IMR-90 (cell line): ENCODE results near the gene MAP1LC3B2. TPM values are rescaled to one million over a fixed set of nuclear protein-coding genes. Genes with fewer than 3 reads are reported as not detected.

Source experiments
- ATAC-seq: fragments of 200-7000 bp; cut with Tn5 transposase; 2 replicates; pipeline ENCODE4 v1.9.1; 2020; ENCODE audit warnings: low read depth, mild to moderate bottlenecking, moderate library complexity
- BruUV-seq: library from RNA; stranded (reverse); fragments of 400-500 nt; replicated peaks from 2 replicates; lab custom pipeline; 2021; lab: Mats Ljungman, UMichigan
- CTCF ChIA-PET: fragments of 300-600 bp; formaldehyde crosslinking; extraction: SDS; loops from one replicate; lab custom pipeline; 2021; ENCODE audit warnings: antibody characterized with exemption; lab: Yijun Ruan, JAX
- POLR2A ChIA-PET: fragments of 300-600 bp; sonication (Branson Sonifier 250); formaldehyde crosslinking; loops from one replicate; lab custom pipeline; 2022; ENCODE audit warnings: antibody characterized with exemption; ENCODE audit not compliant: unreplicated experiment; lab: Charles Lee
- DNase-seq: peaks from one replicate; pipeline ENCODE4 v3.0.0; 2013
- H2AFZ ChIP-seq: replicated peaks from 2 replicates; pipeline ENCODE3; 2013; ENCODE audit warnings: low read length, mild to moderate bottlenecking; ENCODE audit not compliant: poor library complexity
- H2AK5ac ChIP-seq: 2 replicates; pipeline ENCODE4 v1.6.1; 2013; ENCODE audit warnings: low read depth, low read length, inconsistent platforms
- H2AK9ac ChIP-seq: replicated peaks from 2 replicates; pipeline ENCODE3; 2013; ENCODE audit warnings: mild to moderate bottlenecking, low read depth, low read length, moderate library complexity; ENCODE audit not compliant: poor library complexity
- H2BK120ac ChIP-seq: 2 replicates; pipeline ENCODE4 v1.6.1; 2013; ENCODE audit warnings: low read depth, low read length, inconsistent platforms
- H2BK15ac ChIP-seq: 3 replicates; pipeline ENCODE4 v1.6.1; 2013; ENCODE audit warnings: low read depth, low read length, inconsistent platforms
- H2BK20ac ChIP-seq: 2 replicates; pipeline ENCODE4 v1.6.1; 2013; ENCODE audit warnings: low read depth, mild to moderate bottlenecking, inconsistent platforms, low read length, moderate library complexity
- H2BK5ac ChIP-seq: 2 replicates; pipeline ENCODE4 v1.6.1; 2013; ENCODE audit warnings: mild to moderate bottlenecking, low read depth, low read length, inconsistent platforms; ENCODE audit not compliant: poor library complexity, severe bottlenecking
- H3K14ac ChIP-seq: replicated peaks from 2 replicates; pipeline ENCODE4 v1.6.1; 2013; ENCODE audit warnings: low read depth, low read length, inconsistent platforms
- H3K18ac ChIP-seq: 2 replicates; pipeline ENCODE4 v1.6.1; 2013; ENCODE audit warnings: low read depth, low read length, control low read depth
- H3K23ac ChIP-seq: 2 replicates; pipeline ENCODE4 v1.6.1; 2013; ENCODE audit warnings: low read depth, low read length, inconsistent platforms
- H3K27ac ChIP-seq: 2 replicates; pipeline ENCODE4 v1.5.1; 2013; ENCODE audit warnings: mild to moderate bottlenecking, control low read depth, low read length; ENCODE audit not compliant: insufficient read depth
- H3K27me3 ChIP-seq: 2 replicates; pipeline ENCODE4 v1.6.1; 2013; ENCODE audit warnings: low read length; ENCODE audit not compliant: control insufficient read depth, insufficient read depth
- H3K36me3 ChIP-seq: 2 replicates; pipeline ENCODE4 v1.6.1; 2013; ENCODE audit warnings: low read length, mixed read lengths; ENCODE audit not compliant: control insufficient read depth, insufficient read depth
- H3K4ac ChIP-seq: 2 replicates; pipeline ENCODE4 v1.6.1; 2013; ENCODE audit warnings: low read depth, low read length, inconsistent platforms
- H3K4me1 ChIP-seq: 2 replicates; pipeline ENCODE4 v1.6.1; 2013; ENCODE audit warnings: low read length, mixed read lengths; ENCODE audit not compliant: control insufficient read depth, insufficient read depth
- H3K4me2 ChIP-seq: 2 replicates; pipeline ENCODE4 v1.6.1; 2013; ENCODE audit warnings: low read depth, mild to moderate bottlenecking, control low read depth, low read length, moderate library complexity
- H3K4me3 ChIP-seq: 2 replicates; pipeline ENCODE4 v1.5.1; 2013; ENCODE audit warnings: low read depth, mild to moderate bottlenecking, control low read depth, low read length, moderate library complexity; ENCODE audit not compliant: insufficient read depth
- H3K56ac ChIP-seq: 2 replicates; pipeline ENCODE4 v1.6.1; 2013; ENCODE audit warnings: low read length, inconsistent platforms; ENCODE audit not compliant: insufficient read depth; ENCODE audit errors: extremely low read depth
- H3K79me1 ChIP-seq, 2 experiments: 2 replicates each; pipeline ENCODE4 v1.6.1; 2013; ENCODE audit warnings: low read length in 2 of 2, inconsistent platforms in 1 of 2, low read depth in 1 of 2
- H3K9ac ChIP-seq: 2 replicates; pipeline ENCODE4 v1.6.1; 2013; ENCODE audit warnings: low read depth, low read length, control low read depth
- H3K9me1 ChIP-seq: 2 replicates; pipeline ENCODE4 v1.6.1; 2013; ENCODE audit warnings: low read length, inconsistent platforms; ENCODE audit not compliant: insufficient read depth
- H3K9me3 ChIP-seq: 2 replicates; pipeline ENCODE4 v1.6.1; 2013; ENCODE audit warnings: low read length; ENCODE audit not compliant: control insufficient read depth, insufficient read depth
- H4K20me1 ChIP-seq: 2 replicates; pipeline ENCODE4 v1.6.1; 2013; ENCODE audit warnings: low read length, inconsistent platforms; ENCODE audit not compliant: insufficient read depth
- H4K5ac ChIP-seq: 2 replicates; pipeline ENCODE4 v1.6.1; 2013; ENCODE audit warnings: mild to moderate bottlenecking, low read depth, low read length, control low read depth
- H4K8ac ChIP-seq, 2 experiments: 2 replicates each; pipeline ENCODE4 v1.6.1; 2013; ENCODE audit warnings: low read depth in 2 of 2, low read length in 2 of 2, control low read depth in 1 of 2, inconsistent platforms in 1 of 2
- H4K91ac ChIP-seq: 2 replicates; pipeline ENCODE4 v1.6.1; 2013; ENCODE audit warnings: low read depth, low read length, inconsistent platforms; ENCODE audit not compliant: insufficient read depth
- BHLHE40 ChIP-seq: fragments of 150-350 bp; IDR thresholded peaks from 2 replicates; pipeline ENCODE4 v1.6.1; 2016; ENCODE audit warnings: mild to moderate bottlenecking, low read depth, low read length
- CHD1 ChIP-seq: IDR thresholded peaks from 2 replicates; pipeline ENCODE4 v1.6.1; 2012; ENCODE audit warnings: low read depth, low read length, improper control_type of control experiment
- FOS ChIP-seq: fragments of 150-350 bp; IDR thresholded peaks from 2 replicates; pipeline ENCODE4 v1.6.1; 2016; ENCODE audit warnings: low read depth, low read length
- MAZ ChIP-seq: IDR thresholded peaks from 2 replicates; pipeline ENCODE4 v1.6.1; 2012; ENCODE audit warnings: low read depth, mild to moderate bottlenecking, low read length, improper control_type of control experiment, moderate library complexity, borderline replicate concordance
- MXI1 ChIP-seq: IDR thresholded peaks from 2 replicates; pipeline ENCODE4 v1.6.1; 2012; ENCODE audit warnings: low read depth, mild to moderate bottlenecking, low read length, moderate library complexity, borderline replicate concordance
- NFE2L2 ChIP-seq: fragments of 150-350 bp; IDR thresholded peaks from 2 replicates; pipeline ENCODE4 v1.6.1; 2016; ENCODE audit warnings: low read depth, mild to moderate bottlenecking, low read length
- POLR2A ChIP-seq: IDR thresholded peaks from 2 replicates; pipeline ENCODE4 v1.6.1; 2012; ENCODE audit warnings: mild to moderate bottlenecking, low read depth, low read length
- RCOR1 ChIP-seq: IDR thresholded peaks from 2 replicates; pipeline ENCODE4 v1.6.1; 2012; ENCODE audit warnings: mild to moderate bottlenecking, low read length, improper control_type of control experiment; ENCODE audit not compliant: insufficient replicate concordance
- RFX5 ChIP-seq: IDR thresholded peaks from 2 replicates; pipeline ENCODE4 v1.8.0; 2012; ENCODE audit warnings: low read depth, mild to moderate bottlenecking, low read length, moderate library complexity
- whole genome bisulfite sequencing, 2 experiments: methylation state at CpG; one replicate each; pipeline versions ENCODE4 v1.1.5 to v1.1.7; 2013; ENCODE audit warnings: missing lambda C conversion rate in 2 of 2; ENCODE audit not compliant: insufficient read length in 1 of 2; ENCODE audit errors: extremely low coverage in 2 of 2; 5-methylcytosine and 5-hydroxymethylcytosine counted together
- dilution Hi-C: fragments of 300-500 bp; cut with HindIII; formaldehyde crosslinking; loops from one replicate; pipeline ENCODE4 v1.14.3; 2018; ENCODE audit warnings: low sequenced_read_pairs; ENCODE audit not compliant: unreplicated experiment
- in situ Hi-C: fragments of 300-500 bp; cut with MboI; formaldehyde crosslinking; loops from 3 replicates; pipeline ENCODE4 v1.14.3; 2019; ENCODE audit warnings: low sequenced_read_pairs, inconsistent platforms, mixed read lengths
- intact Hi-C: fragments of 100-400 bp; cut with micrococcal nuclease; formaldehyde crosslinking; loops from 2 replicates; pipeline ENCODE4 v1.10.0; 2022
- polyA plus RNA-seq, 3 experiments: library from polyadenylated mRNA; depleted of rRNA; stranded (reverse); fragments of >200 nt; gene quantifications; 2 replicates each; pipeline ENCODE4 v1.2.3, GENCODE V29; 2012; ENCODE audit warnings: low replicate concordance in 1 of 3
- total RNA-seq: library from RNA; depleted of rRNA; stranded (reverse); fragments of >200 nt; gene quantifications from 2 replicates; pipeline ENCODE4 v1.2.3, GENCODE V29; 2012
- TF ChIP-seq, protein P1 (sequence below): fragments of 150-350 bp; IDR thresholded peaks from 2 replicates; pipeline ENCODE4 v1.6.1; 2016; ENCODE audit warnings: low read depth, mild to moderate bottlenecking, low read length, moderate library complexity, borderline replicate concordance

The MAP1LC3B2 gene
- total and polyA plus RNA-seq, 2 of the 4 experiments (the other 2 are of a cell fraction) = 1.4 TPM; not detected in 1

DNA sequence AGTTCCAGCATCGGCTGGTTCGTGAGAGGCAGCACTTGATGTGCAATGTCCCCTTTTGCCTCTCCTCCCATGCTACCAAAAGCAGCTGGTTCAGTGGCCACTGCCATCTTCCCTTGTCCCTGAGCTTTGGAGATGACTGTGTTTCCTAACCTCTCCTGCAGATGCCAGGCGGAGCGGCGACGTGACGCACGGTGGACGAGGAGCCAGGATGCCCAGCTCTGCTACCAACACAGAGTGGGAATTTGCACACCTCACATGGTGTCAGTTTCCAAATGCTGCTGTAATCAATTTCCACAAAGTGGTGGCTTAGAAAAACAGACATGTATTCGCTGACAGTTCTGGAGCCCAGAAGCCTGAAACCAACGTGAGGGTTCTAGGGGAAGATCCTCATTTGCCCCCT is 42.5 kb upstream of the MAP1LC3B2 start:
- BruUV-seq = no TSS peak
- ChIA-PET POLR2A (no interaction called here), CTCF (no interaction called here)
- Histone ChIP-seq H2AK9ac (no peak overlapping the region), H3K56ac (no peak overlapping the region), H3K27ac (no peak overlapping the region), H3K14ac (no peak overlapping the region), H3K27me3 (no peaks in the 10 kb centered on the region; the same call in 1 of the 2 replicates), H2BK15ac (no peak overlapping the region), H2BK20ac (no peak overlapping the region), H3K23ac (no peak overlapping the region), H2BK5ac (no peak overlapping the region), H4K91ac (no peak overlapping the region), H2AK5ac (no peak overlapping the region), H3K4me1 (no peaks in the 10 kb centered on the region), H3K4ac (no peak overlapping the region), H2BK120ac (no peak overlapping the region), H2AFZ (no peak overlapping the region), H3K4me2 (no peak overlapping the region), H3K9me1 (no peaks in the 10 kb centered on the region), H3K79me1 (no peaks in the 10 kb centered on the region), H4K5ac (no peak overlapping the region), H3K4me3 (no peak overlapping the region), H3K36me3 (no peaks in the 10 kb centered on the region), H3K18ac (no peak overlapping the region), H3K9me3 (no peaks in the 10 kb centered on the region), H3K9ac (no peak overlapping the region), H4K20me1 (no peaks in the 10 kb centered on the region), H4K8ac (no peak overlapping the region)
- intact Hi-C loops (no loop called here), in situ Hi-C loops (no loop called here), dilution Hi-C loops (no loop called here)
- ATAC-seq (no peak), DNase-seq (no peak)
- WGBS, 2 experiments = 93% methylated on average over 8 of the region's 11 CpGs; no CpG with 5 or more reads in 1 of the 2 experiments
- TF ChIP-seq FOS (no peak), NFE2L2 (no peak), CHD1 (no peak), MAZ (no peak), RFX5 (no peak), POLR2A (no peak), RCOR1 (no peak), MXI1 (no peak), BHLHE40 (no peak)
- TF ChIP-seq, protein P1, sequence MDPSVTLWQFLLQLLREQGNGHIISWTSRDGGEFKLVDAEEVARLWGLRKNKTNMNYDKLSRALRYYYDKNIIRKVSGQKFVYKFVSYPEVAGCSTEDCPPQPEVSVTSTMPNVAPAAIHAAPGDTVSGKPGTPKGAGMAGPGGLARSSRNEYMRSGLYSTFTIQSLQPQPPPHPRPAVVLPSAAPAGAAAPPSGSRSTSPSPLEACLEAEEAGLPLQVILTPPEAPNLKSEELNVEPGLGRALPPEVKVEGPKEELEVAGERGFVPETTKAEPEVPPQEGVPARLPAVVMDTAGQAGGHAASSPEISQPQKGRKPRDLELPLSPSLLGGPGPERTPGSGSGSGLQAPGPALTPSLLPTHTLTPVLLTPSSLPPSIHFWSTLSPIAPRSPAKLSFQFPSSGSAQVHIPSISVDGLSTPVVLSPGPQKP = no peak
